ENCODE data around the gene CENPM.
"Not testable (repeated sequence)": the region's sequence is repeated elsewhere in the genome, so short reads cannot be mapped to it uniquely, and the experiment has no call there.

The CENPM gene

GRCh38 chr22:41974691-41975290 lies 27.8 kb upstream of the CENPM start:
- peaks cover 8% of the 10 kb centered on the region for H3K4me1 Mint-ChIP-seq
- H3K27ac Mint-ChIP-seq = no peak overlapping the region
- no peaks in the 10 kb centered on the region for H3K9me3 Mint-ChIP-seq
- peak overlapping the region; percentile 39 for H3K4me3 Mint-ChIP-seq
- H3K36me3 Mint-ChIP-seq = no peaks in the 10 kb centered on the region
- H3K27me3 Mint-ChIP-seq = peaks cover 28% of the 10 kb centered on the region

- Mint-ChIP-seq H3K4me1 (peaks cover 8% of the 10 kb centered on the region), H3K27ac (no peak overlapping the region), H3K27me3 (peaks cover 22% of the 10 kb centered on the region), H3K9me3 (no peaks in the 10 kb centered on the region), H3K36me3 (no peaks in the 10 kb centered on the region), H3K4me3 (no peak overlapping the region)
These were observed 24.5 kb upstream of the CENPM start for GRCh38 chr22:41971431-41971830.

GRCh38 chr22:41970601-41971000 lies 23.6 kb upstream of the CENPM start:
- Mint-ChIP-seq H3K27me3 (peaks cover 15% of the 10 kb centered on the region), H3K36me3 (no peaks in the 10 kb centered on the region), H3K4me3 (no peak overlapping the region), H3K4me1 (peaks cover 1% of the 10 kb centered on the region), H3K9me3 (no peaks in the 10 kb centered on the region), H3K27ac (no peak overlapping the region)

- H3K27ac Mint-ChIP-seq = no peak within 1 kb of the TSS
- H3K36me3 Mint-ChIP-seq = no peaks in the 10 kb centered on the region
- no peaks in the 10 kb centered on the region for H3K9me3 Mint-ChIP-seq
- H3K4me1 Mint-ChIP-seq = no peaks in the 10 kb centered on the region
- H3K27me3 Mint-ChIP-seq = peaks cover 7% of the 10 kb centered on the region
- no peak within 1 kb of the TSS for H3K4me3 Mint-ChIP-seq
These were observed 22.2 kb upstream of the CENPM start, which contains the start of gene SEPTIN3 for GRCh38 chr22:41969110-41969646. TSS of gene SEPTIN3 (plus strand) at chr22:41969443. CDS start at chr22:41971493, 2,050 bp downstream.

- Mint-ChIP-seq H3K36me3 (no peaks in the 10 kb centered on the region), H3K27ac (no peak overlapping the region), H3K27me3 (peaks cover 7% of the 10 kb centered on the region), H3K4me1 (no peaks in the 10 kb centered on the region), H3K9me3 (no peaks in the 10 kb centered on the region), H3K4me3 (no peak overlapping the region)
These were observed 21.6 kb upstream of the CENPM start for GRCh38 chr22:41968601-41969000.

GRCh38 chr22:41966607-41967240 lies 19.8 kb upstream of the CENPM start:
- no peak overlapping the region for H3K27ac Mint-ChIP-seq
- no peaks in the 10 kb centered on the region for H3K9me3 Mint-ChIP-seq
- peaks cover 3% of the 10 kb centered on the region for H3K27me3 Mint-ChIP-seq

GRCh38 chr22:41966225-41966606 lies 19.3 kb upstream of the CENPM start:
- Mint-ChIP-seq H3K27ac (peak overlapping the region; percentile 8), H3K9me3 (no peaks in the 10 kb centered on the region)

More at GRCh38 chr22:41966607-41967240, 19.8 kb upstream of the CENPM start:
- H3K36me3 Mint-ChIP-seq = no peaks in the 10 kb centered on the region
- no peak overlapping the region for H3K4me3 Mint-ChIP-seq
- no peaks in the 10 kb centered on the region for H3K4me1 Mint-ChIP-seq

GRCh38 chr22:41964112-41964491 lies 17.1 kb upstream of the CENPM start:
- Mint-ChIP-seq H3K9me3 (no peaks in the 10 kb centered on the region), H3K27ac (no peak overlapping the region), H3K4me1 (no peaks in the 10 kb centered on the region), H3K36me3 (no peaks in the 10 kb centered on the region), H3K27me3 (no peaks in the 10 kb centered on the region), H3K4me3 (no peak overlapping the region)

More at GRCh38 chr22:41966225-41966606, 19.3 kb upstream of the CENPM start:
- Mint-ChIP-seq H3K27me3 (peaks cover 3% of the 10 kb centered on the region), H3K4me1 (no peaks in the 10 kb centered on the region), H3K36me3 (no peaks in the 10 kb centered on the region), H3K4me3 (no peak overlapping the region)

GRCh38 chr22:41963453-41964111 lies 16.6 kb upstream of the CENPM start:
- Mint-ChIP-seq H3K27me3 (no peaks in the 10 kb centered on the region), H3K4me3 (no peak overlapping the region), H3K36me3 (no peaks in the 10 kb centered on the region), H3K4me1 (no peaks in the 10 kb centered on the region), H3K9me3 (no peaks in the 10 kb centered on the region), H3K27ac (no peak overlapping the region)

- peaks cover 2% of the 10 kb centered on the region for H3K27me3 Mint-ChIP-seq
- H3K27ac Mint-ChIP-seq = no peak overlapping the region
- no peaks in the 10 kb centered on the region for H3K9me3 Mint-ChIP-seq
- H3K4me3 Mint-ChIP-seq = peak overlapping the region; percentile 19
- peaks cover 4% of the 10 kb centered on the region for H3K4me1 Mint-ChIP-seq
- H3K36me3 Mint-ChIP-seq = no peaks in the 10 kb centered on the region
These were observed 11.1 kb upstream of the CENPM start for GRCh38 chr22:41957941-41958556.

GRCh38 chr22:41952713-41953112 lies 5.8 kb upstream of the CENPM start:
- Mint-ChIP-seq H3K9me3 (no peaks in the 10 kb centered on the region), H3K4me1 (peaks cover 4% of the 10 kb centered on the region), H3K36me3 (no peaks in the 10 kb centered on the region), H3K27ac (no peak overlapping the region), H3K27me3 (peaks cover 2% of the 10 kb centered on the region), H3K4me3 (no peak overlapping the region)

GRCh38 chr22:41951898-41952474 lies 5.0 kb upstream of the CENPM start, which contains the start of gene SMIM45:
TSS of gene SMIM45 (plus strand) at chr22:41952150.
- no peaks in the 10 kb centered on the region for H3K27me3 Mint-ChIP-seq
- H3K9me3 Mint-ChIP-seq = no peaks in the 10 kb centered on the region
- no peak within 1 kb of the TSS for H3K27ac Mint-ChIP-seq
- H3K4me3 Mint-ChIP-seq = no peak within 1 kb of the TSS
- no peaks in the 10 kb centered on the region for H3K4me1 Mint-ChIP-seq
- H3K36me3 Mint-ChIP-seq = no peaks in the 10 kb centered on the region

GRCh38 chr22:41949297-41949965 lies 2.5 kb upstream of the CENPM start:
- peaks cover 2% of the 10 kb centered on the region for H3K36me3 Mint-ChIP-seq
- peaks cover 3% of the 10 kb centered on the region for H3K4me1 Mint-ChIP-seq
- H3K9me3 Mint-ChIP-seq = no peaks in the 10 kb centered on the region
- no peaks in the 10 kb centered on the region for H3K27me3 Mint-ChIP-seq
- peak overlapping the region; percentile 23 for H3K4me3 Mint-ChIP-seq
- no peak overlapping the region for H3K27ac Mint-ChIP-seq

- not testable (repeated sequence) for H3K36me3 Mint-ChIP-seq, H3K27me3 Mint-ChIP-seq, H3K4me1 Mint-ChIP-seq, H3K27ac Mint-ChIP-seq, H3K9me3 Mint-ChIP-seq
- peak overlapping the region; percentile 23 for H3K4me3 Mint-ChIP-seq
These were observed 2.0 kb upstream of the CENPM start for GRCh38 chr22:41948928-41949296.

- H3K36me3 Mint-ChIP-seq = peaks cover 3% of the 10 kb centered on the region
- no peaks in the 10 kb centered on the region for H3K27me3 Mint-ChIP-seq
- no peaks in the 10 kb centered on the region for H3K9me3 Mint-ChIP-seq
- peaks cover 7% of the 10 kb centered on the region for H3K4me1 Mint-ChIP-seq
- no peak overlapping the region for H3K4me3 Mint-ChIP-seq
- H3K27ac Mint-ChIP-seq = peak overlapping the region; percentile 30
These were observed 1.2 kb upstream of the CENPM start for GRCh38 chr22:41948142-41948541.

Measured in activated naive CD4-positive, alpha-beta T cell treated with anti-CD3 and anti-CD28 coated beads, Interleukin-2, amount 50 U/mL, for 24 hours (primary cell).